A549 (cell line): ENCODE results near the gene B9D1.

Experiments used
- JUNB ChIP-seq: fragments of >200 bp; sonication (Bioruptor Twin); formaldehyde crosslinking; IDR thresholded peaks from 2 replicates; pipeline ENCODE4 v1.6.1; 2016
- MYC ChIP-seq: IDR thresholded peaks from 2 replicates; pipeline ENCODE4 v1.6.1; 2012; ENCODE audit warnings: mild to moderate bottlenecking, inconsistent platforms, low read length, improper control_type of control experiment, borderline replicate concordance
- RCOR1 ChIP-seq: fragments of 150-350 bp; IDR thresholded peaks from 2 replicates; pipeline ENCODE4 v1.6.1; 2014; ENCODE audit warnings: antibody characterized with exemption, low read length, low read depth
- RNF2 ChIP-seq: fragments of 200-600 bp; sonication (generic); IDR thresholded peaks from 2 replicates; pipeline ENCODE4 v1.6.1; 2016; ENCODE audit warnings: low read depth, mild to moderate bottlenecking, antibody characterized with exemption, moderate library complexity, borderline replicate concordance

- TF ChIP-seq RCOR1 (no peak), JUNB (no peak), MYC (no peak), RNF2 (no peak)
Measured at GRCh38 chr17:19368229-19368628, 5.7 kb upstream of the B9D1 start.
